Astrocyte of the cerebellum (primary cell): Measurements from ENCODE around the gene BTG4.

Experiments used
- DNase-seq: peaks from one replicate; pipeline ENCODE4 v3.0.0-alpha.2; 2011; ENCODE audit warnings: low read depth
- H3K4me3 ChIP-seq: 2 replicates; pipeline ENCODE4 v1.5.1; 2011; ENCODE audit warnings: mild to moderate bottlenecking, low read depth, low read length, moderate library complexity
- in situ Hi-C: cut with HindIII; loops from 2 replicates; pipeline ENCODE4 v1.10.0; 2017; ENCODE audit warnings: low sequenced_read_pairs
- TF ChIP-seq, protein P1 (sequence below): IDR thresholded peaks from 2 replicates; pipeline ENCODE4 v1.5.1; 2012; ENCODE audit warnings: low read length, low read depth, moderate library complexity, mild to moderate bottlenecking; ENCODE audit errors: missing control alignments

Gene BTG4

GRCh38 chr11:111541254-111542061 is 29.3 kb upstream of the BTG4 start:
- TF ChIP-seq, protein P1, sequence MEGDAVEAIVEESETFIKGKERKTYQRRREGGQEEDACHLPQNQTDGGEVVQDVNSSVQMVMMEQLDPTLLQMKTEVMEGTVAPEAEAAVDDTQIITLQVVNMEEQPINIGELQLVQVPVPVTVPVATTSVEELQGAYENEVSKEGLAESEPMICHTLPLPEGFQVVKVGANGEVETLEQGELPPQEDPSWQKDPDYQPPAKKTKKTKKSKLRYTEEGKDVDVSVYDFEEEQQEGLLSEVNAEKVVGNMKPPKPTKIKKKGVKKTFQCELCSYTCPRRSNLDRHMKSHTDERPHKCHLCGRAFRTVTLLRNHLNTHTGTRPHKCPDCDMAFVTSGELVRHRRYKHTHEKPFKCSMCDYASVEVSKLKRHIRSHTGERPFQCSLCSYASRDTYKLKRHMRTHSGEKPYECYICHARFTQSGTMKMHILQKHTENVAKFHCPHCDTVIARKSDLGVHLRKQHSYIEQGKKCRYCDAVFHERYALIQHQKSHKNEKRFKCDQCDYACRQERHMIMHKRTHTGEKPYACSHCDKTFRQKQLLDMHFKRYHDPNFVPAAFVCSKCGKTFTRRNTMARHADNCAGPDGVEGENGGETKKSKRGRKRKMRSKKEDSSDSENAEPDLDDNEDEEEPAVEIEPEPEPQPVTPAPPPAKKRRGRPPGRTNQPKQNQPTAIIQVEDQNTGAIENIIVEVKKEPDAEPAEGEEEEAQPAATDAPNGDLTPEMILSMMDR: no peak
- DNase-seq: peak; percentile 81
- H3K4me3 ChIP-seq: peak overlapping the region; percentile 73
- in situ Hi-C loops: no loop called here

GRCh38 chr11:111540937-111541253 is 28.7 kb upstream of the BTG4 start:
- TF ChIP-seq, protein P1: no peak
- peak overlapping the region; percentile 73 for H3K4me3 ChIP-seq
- no peak for DNase-seq
- in situ Hi-C loops: no loop called here

DNA sequence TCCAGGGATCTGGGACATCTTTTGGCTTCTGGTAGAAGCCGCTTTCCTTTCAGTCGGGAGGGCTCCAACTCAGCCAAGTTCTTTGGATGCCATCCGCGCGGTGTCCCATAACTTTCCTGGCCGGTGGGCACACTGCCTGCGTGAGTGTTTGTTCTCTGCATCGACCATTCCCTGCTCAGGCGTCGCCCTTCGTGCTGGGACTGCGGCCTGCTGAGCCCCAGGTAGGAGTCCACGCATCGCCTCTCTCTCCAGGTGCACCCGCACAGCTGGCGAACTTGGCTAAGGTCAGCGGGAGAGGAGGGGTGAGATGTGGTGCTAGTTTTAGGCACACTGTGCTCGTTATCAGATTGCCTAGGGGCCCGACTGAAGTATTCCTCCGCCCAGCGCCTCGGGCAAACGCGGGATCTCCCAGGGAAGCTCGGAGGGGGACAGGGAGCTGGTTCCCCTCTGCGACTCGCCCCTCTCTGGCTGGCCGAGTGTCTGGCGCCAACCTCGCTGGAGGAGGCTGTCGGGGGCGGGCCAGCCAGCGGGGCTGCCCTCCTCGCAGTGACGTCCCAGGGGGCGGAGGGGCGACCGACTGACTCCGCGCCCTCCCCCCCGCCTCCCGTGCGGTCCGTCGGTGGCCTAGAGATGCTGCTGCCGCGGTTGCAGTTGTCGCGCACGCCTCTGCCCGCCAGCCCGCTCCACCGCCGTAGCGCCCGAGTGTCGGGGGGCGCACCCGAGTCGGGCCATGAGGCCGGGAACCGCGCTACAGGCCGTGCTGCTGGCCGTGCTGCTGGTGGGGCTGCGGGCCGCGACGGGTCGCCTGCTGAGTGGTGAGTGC is 28.1 kb upstream of the BTG4 start, which contains the start of gene LAYN:
TSS of gene LAYN (plus strand) at position 607 of the 823 bp plus-strand sequence. CDS start at position 731, 124 bp downstream.
- DNase-seq: no peak
- in situ Hi-C loops: no loop called here
- peak within 1 kb of the TSS; percentile 73 for H3K4me3 ChIP-seq
- TF ChIP-seq, protein P1: no peak

GRCh38 chr11:111539426-111540113 is 27.4 kb upstream of the BTG4 start:
- H3K4me3 ChIP-seq: peak overlapping the region; percentile 73

DNA sequence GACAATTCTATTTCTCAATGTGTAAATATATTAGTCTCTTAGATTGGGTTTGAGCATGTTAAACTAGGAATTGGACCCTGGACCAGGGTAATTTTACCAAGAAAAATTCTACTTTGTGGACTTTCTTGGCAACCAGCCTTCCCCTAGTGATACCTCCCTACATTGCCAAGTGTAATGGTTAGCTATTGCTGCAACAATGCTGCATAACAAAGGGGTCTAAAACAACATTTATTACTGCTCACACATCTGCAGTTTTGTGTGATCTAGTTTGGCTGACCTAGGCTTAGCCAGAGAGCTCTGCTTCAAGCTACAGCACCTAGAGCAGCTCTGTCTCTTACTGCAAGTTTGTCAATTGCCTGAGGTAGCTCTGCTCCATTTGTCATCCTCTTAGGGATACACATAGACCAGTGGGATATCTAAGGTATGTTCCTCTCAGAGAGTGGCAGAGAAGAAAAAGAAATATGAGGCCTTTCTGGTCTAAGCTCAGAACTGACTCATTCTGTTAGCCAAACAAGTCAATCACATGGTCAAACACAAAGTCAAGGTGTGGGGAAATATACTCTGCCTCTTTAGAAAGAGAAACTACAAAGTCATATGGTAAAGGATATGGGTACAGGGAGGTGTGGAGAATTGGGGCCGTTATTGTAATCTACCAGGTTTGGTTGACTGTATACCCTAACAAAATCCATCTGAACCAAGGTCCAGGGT is 26.4 kb upstream of the BTG4 start:
- no peak overlapping the region for H3K4me3 ChIP-seq
- DNase-seq: no peak
- in situ Hi-C loops: no loop called here
- TF ChIP-seq, protein P1: no peak

More at GRCh38 chr11:111539426-111540113, 27.4 kb upstream of the BTG4 start:
- TF ChIP-seq, protein P1: no peak
- DNase-seq: no peak
- in situ Hi-C loops: no loop called here
